NCI-H146 treated with DMSO at 0.1 percent for 48 hours (cell line): ENCODE data around the gene EXOC7.
"Not testable (repeated sequence)": the region's sequence is repeated elsewhere in the genome, so short reads cannot be mapped to it uniquely, and the experiment has no call there.

Source experiments
- DNase-seq: peaks from one replicate; lab custom pipeline; 2025; ENCODE audit not compliant: unreplicated experiment; lab: John Stamatoyannopoulos, UW

EXOC7 gene

DNA sequence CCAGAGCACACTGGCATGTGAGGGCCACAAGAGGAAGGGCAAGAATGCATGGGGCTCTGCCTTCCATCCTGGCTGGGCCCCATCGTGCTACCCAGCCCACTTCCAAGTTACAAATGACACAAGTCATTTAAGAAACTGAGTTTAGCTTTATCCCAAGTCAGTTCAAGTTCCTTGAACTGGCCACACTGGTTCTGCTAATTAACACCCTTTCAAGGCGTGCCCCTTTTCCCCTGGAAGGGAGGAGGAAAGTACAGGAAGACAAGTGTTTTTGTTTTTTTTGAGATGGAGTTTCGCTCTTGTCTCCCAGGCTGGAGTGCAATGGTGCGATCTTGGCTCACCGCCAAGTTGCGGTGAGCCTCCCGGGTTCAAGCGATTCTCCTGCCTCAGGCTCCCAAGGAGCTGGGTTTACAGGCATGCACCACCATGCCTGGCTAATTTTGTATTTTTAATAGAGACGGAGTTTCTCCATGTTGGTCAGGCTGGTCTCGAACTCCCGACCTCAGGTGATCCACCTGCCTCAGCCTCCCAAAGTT, 59.0 kb downstream of the EXOC7 start:
- DNase-seq, result not testable (repeated sequence)

DNA sequence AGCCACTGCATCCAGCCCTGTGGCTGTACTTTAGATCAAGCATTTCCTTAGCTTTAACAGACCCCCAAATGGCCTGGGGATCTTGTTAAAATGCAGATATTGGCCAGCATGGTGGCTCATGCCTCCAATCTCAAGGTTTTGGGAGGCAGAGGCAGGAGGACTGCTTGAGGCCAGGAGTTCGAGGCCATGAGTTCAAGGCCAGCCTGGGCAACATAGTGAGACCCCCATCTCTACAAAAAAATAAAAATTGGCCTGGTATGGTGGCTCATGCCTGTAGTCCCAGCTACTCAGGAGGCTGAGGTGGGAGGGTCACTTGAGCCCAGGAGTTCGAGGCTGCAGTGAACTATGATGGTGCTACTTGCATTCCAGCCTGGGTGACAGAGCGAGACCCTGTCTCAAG, 60.7 kb downstream of the EXOC7 start:
- DNase-seq, result not testable (repeated sequence)

DNA sequence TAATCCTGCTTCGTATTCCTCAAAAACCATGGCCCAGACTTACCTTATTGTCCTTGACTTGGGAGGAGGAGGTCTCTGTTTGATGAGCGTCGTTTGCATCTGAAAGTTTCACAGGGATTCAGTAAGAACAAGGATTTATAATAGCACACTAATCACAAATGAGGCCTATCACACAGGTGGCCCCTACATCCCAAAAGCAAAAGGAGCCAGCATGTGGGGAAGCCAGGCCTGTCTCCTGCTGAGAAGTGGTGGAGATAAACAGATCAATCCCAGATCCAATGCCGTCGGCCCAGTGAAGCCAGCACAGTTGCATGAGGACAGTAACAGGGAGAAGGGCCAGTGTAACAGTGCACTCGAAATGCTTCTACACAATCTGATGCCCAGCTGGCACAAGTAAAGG, 63.2 kb downstream of the EXOC7 start:
- DNase-seq, result no peak

- DNase-seq, result no peak
These were observed 64.5 kb downstream of the EXOC7 start for GRCh38 chr17:76039121-76039520.

GRCh38 chr17:76038050-76038449, 65.5 kb downstream of the EXOC7 start:
- DNase-seq, result no peak

- no peak for DNase-seq
These were observed 66.9 kb downstream of the EXOC7 start for GRCh38 chr17:76036497-76037261.

- DNase-seq, result no peak
These were observed 68.9 kb downstream of the EXOC7 start for GRCh38 chr17:76034428-76035350.

DNA sequence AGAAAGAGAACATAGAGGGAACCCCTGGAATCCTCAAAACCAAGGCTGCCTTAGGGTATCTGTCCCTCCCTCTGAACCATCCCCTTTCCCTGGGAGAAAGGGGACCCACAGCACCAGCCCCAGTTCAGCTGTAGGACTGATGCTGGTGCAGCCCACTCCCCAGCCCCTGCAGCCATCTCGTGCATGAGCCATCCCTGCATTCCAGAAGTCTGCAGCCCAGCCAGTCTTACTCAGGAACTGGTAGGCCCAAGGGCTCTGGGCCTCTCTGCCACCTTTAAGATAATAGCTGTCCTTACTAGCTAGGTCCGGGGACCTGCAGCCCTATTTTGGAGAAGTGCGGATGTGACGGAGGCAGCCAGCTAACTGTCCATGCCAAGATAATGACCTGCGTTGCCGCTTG, 70.4 kb downstream of the EXOC7 start:
- no peak for DNase-seq

- no peak for DNase-seq
These were observed 70.8 kb downstream of the EXOC7 start for GRCh38 chr17:76032780-76033108.

- peak; percentile 44 for DNase-seq
These were observed 71.4 kb downstream of the EXOC7 start for GRCh38 chr17:76032073-76032779.
